Activated T-cell treated with anti-CD3 and anti-CD28 coated beads for 24 hours (primary cell): ENCODE results near the gene SHISA5.

ENCODE experiments used
- DNase-seq: peaks from one replicate; pipeline ENCODE4 v3.0.0-alpha.2; 2020; ENCODE audit warnings: low read depth

Gene SHISA5

DNA sequence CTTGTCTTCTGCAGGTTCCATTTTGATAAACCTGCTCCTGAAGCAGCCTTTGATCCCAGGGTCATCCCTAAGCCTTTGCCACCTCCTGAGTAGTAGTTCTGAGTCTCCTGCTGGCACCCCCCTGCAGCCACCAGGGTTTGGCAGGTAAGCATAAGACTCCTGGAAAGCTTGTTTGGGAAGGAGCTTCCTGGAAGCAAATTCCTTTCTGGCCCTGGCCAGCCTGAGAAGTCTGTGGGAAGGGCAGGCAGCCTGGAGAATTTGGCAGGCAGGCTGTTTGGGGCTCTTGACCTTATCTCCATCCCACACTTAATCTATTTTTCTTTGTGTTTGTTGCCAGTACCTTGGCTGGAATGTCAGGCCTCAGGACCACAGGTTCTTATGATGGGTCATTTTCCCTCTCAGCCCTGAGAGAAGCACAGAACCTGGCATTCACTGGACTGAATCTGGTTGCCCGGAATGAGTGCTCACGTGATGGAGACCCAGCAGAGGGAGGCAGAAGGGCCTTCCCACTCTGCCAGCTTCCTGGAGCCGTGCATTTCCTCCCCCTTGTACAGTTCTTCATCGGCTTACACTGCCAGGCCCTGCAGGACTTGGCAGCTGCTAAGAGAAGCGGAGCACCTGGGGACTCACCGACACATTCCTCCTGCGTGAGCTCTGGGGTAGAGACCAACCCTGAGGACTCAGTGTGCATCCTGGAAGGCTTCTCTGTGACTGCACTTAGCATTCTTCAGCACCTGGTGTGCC, 44.0 kb downstream of the SHISA5 start:
- DNase-seq = no peak

DNA sequence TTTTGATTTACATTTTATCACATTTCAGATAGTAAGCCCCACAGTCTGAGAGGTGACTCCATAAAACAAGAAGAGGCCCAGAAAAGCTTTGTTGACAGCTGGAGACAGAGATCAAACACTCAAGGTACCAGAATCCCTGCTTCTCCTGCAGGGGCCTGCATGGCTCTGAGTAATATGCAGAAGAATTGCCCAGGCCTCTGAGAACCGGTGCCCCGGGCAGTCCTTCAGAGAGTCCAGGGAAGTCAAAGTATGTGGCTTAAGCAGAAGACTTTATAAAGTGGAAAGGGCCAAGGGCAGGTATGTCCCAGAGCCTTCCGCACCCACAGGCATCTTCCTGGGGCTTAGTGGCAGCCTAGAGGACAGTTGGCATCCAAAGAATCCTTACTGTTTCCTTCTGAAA, 44.6 kb downstream of the SHISA5 start:
- no peak for DNase-seq

DNA sequence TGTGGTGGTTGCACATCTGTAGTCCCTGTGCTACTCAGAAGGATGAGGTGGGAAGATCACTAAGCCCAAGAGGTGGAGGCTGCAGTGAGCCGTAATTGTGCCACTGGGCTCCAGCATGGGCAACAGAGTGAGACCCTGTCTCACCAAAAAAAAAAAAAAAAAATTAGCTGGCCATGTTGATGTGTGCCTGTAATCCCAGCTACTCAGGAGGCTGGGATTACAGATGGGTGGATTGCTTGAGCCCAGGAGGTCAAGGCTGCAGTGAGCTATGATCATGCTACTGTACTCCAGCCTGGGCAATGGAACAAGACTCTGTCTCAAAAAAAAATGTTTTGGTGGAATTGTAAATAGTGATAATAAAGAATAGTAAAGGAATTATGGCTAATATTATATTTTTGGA, 47.5 kb downstream of the SHISA5 start:
- no peak for DNase-seq

DNA sequence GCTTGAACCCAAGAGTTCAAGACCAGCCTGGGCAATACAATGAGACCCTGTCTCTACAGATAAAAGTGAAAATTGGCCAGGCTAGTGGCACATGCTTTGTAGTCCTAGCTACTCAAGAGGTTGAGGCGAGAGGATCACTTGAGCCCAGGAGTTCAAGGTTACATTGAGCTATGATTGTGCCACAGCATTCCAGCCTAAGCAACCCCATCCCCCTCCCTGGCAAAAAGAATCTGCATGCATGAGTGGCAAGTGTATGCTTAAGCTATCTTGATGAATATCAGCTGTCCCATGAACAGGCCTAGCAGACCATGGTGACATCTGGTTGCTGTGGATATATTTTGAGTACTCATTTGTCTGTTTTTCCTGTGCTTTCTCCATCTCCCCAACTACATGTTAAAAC, 52.7 kb downstream of the SHISA5 start:
- DNase-seq = no peak

DNA sequence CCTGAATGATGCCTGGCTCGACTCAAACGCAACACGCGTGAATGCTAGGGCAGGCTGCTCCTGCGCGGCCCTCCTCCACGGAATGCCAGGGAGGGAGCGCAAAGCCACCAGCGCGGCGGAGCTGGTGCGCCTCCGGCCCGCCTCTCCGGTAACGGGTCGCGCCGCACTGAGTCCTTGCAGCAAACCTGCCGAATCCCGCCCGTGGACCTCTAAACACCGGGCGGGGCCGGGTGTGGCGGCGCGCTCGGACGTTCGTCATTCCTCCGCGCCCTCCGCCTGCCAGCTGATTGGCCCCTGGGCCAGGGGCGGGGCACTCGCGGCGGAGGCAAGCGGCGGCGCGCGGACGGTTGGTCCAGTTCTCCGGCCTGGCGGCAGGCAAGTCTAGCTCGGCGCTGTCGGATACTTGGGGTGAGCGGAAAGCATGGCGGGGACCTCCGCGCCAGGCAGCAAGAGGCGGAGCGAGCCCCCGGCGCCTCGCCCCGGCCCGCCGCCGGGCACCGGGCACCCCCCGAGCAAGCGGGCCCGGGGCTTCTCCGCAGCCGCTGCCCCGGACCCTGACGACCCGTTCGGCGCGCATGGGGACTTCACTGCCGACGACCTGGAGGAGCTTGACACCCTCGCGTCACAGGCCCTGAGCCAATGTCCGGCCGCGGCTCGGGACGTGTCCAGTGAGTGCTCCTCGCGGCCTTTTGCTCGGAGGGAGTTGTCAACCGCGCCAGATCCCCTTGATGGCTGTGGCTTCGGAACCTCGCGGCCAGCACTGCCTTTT, 57.4 kb downstream of the SHISA5 start, which contains the start of gene ATRIP:
ATRIP (plus strand) TSS at position 313 of the 769 bp plus-strand sequence; CDS start at position 422, 109 bp downstream.
- peak; percentile 86 for DNase-seq

DNA sequence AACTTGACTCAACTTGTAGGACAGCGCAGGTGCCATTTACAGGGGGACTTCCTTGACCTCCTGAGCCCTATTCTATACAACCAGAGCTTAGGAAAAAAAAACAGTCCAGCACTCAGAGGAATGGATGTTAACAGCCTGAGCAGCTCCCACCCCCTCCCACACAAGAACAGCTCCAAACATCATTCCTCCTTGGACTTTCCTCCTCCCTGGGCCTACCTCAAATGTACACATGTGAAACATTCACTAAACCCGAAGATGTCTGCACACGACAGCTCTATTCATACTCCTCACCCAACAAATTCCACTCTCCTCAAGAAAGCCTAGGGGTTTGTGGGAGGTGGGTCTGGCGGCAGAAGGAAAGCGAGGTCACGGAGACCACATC, 57.9 kb downstream of the SHISA5 start:
- DNase-seq = no peak

DNA sequence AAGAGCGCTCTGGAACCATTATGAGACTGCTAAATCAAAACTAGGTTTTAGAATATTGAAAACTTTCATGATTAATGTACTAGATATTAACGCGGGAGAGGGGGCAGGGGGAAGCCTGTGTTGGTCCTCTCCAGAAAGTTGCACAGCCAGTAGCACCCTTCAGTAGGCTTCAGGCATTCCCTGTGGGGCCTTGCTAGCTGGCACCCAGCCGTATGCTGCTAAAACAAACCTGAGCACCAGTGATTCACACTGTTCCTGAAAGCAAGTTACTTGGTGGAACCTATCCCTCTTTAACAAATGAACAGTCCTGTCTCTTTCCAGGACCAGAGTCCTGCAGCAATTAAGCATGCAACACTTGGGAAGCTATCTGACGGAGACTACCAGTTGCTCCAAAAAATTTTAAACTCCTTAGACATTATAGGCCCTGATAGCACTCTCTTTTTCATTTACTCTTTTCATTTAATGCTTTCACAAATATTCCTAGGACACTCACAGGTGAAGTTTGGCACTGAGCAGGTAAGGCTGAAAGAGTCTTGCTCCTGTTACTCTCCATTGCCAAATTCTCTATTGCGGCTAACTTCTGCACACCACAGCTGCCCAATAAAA, 58.6 kb downstream of the SHISA5 start:
- DNase-seq = no peak

DNA sequence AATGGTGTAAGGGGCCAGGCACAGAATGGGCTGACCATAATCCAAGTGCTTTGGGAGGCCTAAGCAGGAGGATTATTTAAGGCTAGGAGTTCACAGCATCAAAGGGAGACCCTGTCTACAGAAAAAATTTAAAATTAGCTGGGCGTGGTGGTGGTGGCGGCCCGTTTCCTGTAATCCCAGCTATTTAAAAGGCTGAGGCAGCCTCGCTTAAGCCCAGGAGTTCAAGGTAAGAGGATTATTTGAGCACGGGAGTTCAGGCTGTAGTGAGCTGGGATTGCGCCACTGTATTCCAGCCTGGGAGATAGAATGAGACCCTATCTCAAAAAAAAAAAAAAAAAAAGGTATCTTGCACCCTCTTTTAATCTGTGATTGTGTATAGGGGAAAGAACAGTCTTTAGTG, 62.0 kb downstream of the SHISA5 start:
- DNase-seq = no peak

DNA sequence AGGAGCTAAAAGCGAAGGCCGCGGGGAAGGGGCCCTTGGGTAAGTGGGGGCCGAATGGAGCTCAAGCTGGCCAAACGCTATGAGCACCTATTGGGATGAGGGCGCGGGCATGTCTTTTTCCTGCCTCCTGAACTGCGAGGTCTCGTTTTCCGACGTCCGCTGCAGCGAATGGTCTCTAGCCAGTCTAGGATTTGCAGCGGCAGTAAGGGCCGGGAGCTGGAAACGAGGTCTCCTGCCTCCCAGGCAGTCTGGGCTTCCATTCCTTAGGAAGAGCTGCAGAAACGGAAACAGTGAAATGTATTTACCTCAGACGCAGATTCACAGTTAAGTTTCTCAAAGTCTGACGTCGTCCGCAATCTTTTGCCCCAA, 63.4 kb downstream of the SHISA5 start:
- DNase-seq = no peak

DNA sequence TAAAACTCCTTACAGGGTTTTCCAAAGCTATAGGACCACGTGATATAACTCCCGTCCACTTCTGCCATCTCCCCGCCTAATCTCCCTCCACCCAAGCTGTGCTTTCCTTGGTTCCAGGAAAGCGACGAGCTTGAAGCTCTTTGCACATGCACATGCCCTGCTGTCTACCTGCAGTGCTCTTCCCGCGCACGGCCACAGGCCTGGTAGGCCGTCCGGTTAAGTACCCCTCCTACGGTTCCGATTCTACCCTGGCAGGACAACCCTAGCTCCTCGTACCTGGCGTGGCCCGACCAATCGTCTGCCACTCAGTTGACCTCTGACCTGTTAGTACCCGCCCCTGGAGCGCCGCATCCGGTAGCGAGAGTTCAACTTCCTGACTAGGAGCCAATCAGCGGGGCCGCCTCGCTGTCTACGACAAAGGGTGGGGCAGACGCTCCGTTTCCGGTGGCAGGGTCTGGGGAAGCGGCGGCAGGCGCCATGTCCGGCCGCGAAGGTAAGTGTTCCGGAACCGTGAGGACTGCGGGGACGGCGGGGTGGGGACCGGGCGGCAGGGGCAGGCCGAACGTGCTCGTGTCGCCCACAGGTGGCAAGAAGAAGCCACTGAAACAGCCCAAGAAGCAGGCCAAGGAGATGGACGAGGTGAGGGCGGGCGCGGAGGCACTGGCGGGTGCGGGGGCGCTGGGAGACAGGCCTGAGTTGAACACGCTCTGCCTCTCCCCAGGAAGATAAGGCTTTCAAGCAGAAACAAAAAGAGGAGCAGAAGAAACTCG, 64.0 kb downstream of the SHISA5 start, which contains the start of the genes CCDC51 and TMA7:
CCDC51 (minus strand) TSS at position 300 of the 770 bp plus-strand sequence. CDS start 4,991 bp downstream, outside the sequence.
TMA7 (plus strand) TSS at position 438 of the 770 bp plus-strand sequence; CDS start at position 478, 40 bp downstream.
- DNase-seq = peak; percentile 98

DNA sequence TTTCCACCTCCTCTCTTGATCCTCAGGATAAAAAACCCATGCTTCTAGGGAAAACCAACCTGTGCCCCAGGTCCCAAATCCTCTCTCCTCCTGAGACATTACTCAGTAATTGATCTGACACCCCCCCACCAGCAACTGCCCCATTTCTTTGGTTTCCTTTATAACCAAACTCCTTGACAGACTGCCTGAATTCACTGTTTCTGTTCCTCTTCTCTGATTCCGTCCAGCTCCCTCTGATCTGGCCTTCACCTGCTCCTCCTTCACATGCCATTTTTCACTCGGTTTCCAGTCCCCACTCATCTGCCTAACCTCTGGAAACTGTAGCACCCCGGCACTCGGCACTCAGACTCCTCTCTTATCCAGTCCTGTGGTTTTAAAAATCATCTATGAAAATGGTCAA, 66.2 kb downstream of the SHISA5 start:
- no peak for DNase-seq

DNA sequence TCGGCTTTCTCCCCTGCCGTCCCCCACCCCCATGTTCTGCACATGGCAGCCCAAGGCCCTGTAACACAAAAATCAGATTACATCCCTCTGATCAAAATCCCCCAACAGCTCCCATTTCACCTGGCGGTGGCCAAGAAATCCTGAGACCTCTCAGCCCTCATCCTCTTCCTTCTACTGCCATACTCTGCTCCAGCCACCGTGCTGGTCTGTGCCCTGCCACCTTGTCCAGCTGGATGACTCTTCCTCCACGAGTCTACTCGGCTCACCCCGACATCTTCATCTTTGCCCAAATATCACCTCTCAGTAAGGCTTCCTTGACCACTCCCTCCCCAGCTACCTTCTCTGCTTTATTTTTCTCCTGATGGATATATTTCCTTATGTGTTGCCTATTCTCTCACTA, 67.1 kb downstream of the SHISA5 start:
- DNase-seq = no peak

DNA sequence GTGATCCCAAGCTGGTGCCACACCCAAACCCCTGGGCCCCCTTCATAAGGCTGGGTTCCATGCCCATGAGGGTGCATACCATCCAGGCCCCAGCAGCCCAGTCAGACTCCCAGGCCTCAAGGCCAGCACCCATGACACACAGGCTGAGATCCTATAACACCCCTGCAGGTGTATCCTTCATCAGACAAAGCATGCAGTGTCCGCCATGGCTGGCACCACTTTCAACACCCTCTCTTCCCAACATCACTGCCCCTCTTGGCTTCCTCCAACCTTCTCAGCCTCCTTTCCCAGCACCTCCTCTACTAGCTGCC, 67.5 kb downstream of the SHISA5 start:
- no peak for DNase-seq

DNA sequence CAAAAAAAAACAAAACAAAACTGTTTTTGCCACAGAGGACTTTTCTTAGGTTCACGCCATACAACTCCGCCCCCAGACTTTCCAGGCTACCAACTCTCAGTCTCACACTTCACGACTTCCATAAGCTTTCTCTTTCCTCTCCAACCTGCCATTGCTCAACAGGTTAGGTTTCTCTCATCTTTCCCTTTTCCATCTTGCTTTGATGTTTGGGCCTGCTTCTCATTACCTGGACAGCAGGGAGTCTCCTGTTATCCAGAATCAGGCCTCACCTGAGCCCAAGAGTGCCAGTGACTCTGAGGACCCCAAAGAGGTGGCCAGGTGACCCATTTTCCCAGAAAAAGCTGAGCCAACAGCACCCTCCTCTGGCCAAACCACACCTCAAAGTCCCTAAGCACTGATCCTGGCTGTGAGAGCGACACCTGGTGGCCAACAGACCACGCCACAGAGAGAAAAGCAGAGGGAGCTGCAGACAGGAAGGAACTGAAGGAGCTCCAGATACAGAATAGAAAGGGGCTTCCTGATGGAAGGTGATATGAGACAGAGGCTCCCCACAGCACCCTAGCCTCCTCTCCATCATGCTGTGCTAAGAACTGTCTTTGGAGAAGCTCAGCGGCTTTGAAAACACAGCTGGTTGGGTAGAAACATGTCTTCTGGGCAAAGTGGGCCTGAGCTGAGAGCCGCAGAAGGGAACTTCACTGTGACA, 68.0 kb downstream of the SHISA5 start:
- DNase-seq = peak; percentile 77

DNA sequence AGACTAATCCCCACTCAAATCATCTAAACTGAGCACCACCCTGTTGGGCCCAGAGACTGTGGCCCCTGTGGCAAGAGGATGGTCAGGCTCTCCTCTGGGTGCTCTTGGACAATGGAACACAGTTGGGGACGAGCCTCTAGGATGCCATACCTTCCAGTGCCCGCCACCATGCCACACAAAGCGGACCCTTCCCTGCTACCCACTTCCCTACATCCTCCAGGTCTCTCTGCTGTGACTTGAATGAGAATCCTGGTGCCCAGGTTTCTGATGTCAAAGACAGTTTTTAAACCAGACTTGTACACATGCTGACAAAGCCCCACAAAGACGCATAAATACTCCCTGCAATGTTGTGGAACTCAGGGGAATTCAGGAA, 68.8 kb downstream of the SHISA5 start:
- no peak for DNase-seq

DNA sequence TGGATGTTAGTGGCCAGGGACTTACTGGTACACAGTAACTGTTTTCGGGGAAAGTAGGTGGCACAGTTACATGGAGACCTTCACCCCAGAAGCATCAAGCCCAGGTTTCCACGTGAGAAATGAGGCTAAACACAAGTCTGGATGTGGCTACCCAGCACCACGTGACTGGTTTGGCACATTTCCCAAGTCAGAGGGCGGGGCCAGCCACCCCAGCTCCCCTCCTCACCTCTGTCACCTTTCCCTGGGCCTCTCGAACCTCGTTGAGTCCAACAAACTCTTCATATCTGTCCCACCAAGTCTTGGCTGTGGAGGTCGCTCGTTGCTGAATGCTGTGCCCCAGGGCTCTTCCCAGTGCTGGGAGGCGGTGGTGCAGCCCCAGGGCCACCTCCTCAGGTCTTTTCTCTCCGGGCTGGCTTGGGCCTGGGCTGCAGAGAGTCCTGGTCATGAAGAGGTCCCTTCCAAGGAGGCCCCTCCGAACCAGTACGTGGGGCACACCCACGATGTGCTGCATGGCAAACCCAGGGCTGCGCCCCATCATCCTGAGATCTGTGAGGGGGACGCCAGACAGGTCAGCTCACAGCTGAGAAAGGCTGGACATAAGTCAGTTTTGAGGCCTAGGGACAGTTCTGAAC, 69.3 kb downstream of the SHISA5 start:
- DNase-seq = no peak

DNA sequence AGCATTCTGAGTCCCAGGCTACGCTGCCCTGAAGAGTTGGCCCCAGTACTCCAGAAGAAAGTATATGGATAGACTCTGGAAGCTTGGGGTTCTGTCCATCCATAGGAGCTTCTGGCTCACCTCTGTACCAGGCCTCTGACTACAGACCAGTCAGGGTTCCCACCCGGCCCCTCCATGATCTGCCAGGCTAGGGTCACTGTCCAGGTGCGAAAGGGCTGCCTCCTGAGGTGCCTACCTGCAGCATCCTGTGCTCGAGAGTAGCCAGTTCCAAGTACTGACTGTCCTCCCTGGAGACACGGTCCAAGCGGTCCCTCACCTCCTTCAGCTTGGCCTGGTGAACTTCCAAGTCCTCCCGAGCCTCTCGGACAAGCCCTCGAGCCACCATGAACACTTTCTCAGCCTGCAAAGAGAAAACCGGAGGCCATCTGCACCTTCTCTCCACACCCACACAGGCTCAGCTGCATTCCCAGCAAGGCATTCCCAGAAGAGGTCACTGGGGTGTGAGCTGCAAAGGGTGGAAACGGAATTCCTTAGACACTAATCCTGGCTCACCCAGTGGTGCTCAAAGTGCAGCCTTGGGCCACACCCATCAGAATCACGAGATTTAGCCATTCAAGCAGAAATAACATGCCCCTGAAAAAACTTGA, 70.4 kb downstream of the SHISA5 start:
- no peak for DNase-seq

DNA sequence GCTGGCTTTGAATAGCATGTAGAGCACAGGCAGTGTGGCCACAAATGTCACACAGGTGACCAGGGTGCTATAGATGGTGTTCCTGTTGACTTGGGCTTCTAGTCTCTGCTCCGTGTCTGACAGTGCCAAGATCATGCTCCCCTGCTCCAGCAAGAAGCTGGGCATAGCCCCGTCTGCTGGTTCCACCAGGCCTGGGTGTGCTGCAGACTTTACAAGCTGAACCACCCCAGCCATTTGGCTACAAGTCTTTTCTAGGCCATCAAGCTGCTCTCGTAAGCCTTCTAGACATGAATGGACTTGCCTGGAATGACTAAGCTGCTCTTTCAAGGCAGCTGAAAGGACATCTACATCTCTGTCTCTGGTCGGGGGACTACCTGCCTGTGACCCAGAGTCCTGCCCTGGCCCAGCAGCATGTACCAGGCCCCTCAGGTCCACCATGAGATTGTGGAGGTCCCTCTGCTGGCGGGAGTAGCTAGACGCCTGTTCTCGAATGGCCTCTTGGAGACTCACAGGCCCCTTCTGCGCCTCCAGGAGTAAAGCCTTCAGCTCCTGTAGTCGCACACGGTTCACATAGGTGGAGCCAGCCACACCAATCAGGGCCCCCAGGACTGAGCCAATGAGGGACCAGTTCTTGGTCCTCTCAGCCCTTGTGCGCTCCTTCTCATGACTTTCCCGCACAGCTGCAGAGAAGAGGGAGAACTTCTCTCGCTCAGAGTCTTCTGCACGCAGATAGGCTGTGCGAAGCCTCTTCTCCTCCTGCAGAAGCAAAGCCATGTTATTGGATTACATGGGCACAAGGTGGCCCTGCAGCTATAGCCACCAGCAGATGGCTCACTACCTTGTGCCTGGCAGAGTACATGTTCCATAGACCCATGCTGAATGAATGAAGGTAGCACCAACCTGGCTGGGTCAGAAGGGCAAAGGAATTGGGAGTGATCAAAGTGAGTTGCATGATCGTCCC, 71.3 kb downstream of the SHISA5 start:
- no peak for DNase-seq

DNA sequence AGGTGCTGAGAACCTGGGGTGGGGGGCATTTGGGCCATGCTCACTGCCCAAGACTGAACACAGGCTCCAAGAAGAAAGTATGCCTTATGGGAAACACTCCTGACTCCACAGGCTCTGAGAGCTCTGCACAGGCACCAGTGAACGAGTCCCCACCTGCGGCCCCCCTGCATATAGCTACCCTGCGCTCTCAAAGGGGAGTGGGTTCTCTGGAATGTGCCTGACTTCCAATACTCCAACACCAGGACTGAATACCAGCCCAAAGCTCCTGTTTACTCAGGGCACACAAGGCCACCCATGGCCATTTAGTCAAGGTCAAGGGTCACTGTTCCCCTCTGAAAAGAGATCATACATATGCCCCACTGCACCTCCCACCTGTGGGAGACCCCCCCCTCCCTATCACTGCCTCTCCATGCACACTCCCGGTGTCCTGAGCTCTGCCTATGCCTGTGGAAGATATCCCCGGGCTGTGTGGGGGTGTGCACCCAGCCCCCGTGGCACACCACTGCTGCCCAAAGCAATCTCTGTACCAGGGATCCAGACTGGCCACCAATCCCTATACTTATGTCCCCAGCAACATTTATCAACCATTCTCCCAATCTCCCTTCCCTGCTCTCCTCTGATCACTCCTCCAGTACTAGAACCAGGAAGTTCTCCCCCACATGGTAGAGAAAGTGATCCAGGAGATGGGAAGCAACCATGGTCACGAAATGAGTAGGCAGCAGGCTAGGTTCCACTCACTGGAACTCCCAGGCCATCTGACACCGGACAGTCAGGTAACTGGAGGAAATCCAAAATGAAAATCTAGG, 72.5 kb downstream of the SHISA5 start:
- no peak for DNase-seq
